ENCODE data around the gene FGL2. TPM values are rescaled to one million over a fixed set of nuclear protein-coding genes. Genes with fewer than 3 reads are reported as not detected.

Gene FGL2
- total and polyA plus RNA-seq, 2 experiments from 2014 or later, result not detected

DNA sequence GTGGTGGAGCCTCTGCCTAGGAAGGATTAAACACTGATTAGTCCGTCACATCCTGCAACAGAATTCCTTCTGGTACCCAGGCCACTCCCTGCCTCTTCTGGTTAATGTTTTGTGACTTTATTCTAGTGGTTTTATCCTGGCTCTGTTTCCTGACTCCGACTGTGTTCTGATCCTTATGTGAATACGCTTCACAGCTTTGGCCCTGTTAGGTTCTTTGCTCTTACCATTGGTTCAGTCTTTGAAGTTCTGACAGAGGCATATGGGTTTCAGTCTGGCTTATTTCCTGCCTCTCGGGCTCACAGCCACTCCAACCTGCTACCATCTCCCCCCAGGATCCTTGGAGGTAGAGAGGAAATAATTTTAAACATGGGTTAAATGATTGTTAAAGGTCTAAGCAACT, 23.2 kb upstream of the FGL2 start (continued):
- TF ChIP-seq, protein P1, sequence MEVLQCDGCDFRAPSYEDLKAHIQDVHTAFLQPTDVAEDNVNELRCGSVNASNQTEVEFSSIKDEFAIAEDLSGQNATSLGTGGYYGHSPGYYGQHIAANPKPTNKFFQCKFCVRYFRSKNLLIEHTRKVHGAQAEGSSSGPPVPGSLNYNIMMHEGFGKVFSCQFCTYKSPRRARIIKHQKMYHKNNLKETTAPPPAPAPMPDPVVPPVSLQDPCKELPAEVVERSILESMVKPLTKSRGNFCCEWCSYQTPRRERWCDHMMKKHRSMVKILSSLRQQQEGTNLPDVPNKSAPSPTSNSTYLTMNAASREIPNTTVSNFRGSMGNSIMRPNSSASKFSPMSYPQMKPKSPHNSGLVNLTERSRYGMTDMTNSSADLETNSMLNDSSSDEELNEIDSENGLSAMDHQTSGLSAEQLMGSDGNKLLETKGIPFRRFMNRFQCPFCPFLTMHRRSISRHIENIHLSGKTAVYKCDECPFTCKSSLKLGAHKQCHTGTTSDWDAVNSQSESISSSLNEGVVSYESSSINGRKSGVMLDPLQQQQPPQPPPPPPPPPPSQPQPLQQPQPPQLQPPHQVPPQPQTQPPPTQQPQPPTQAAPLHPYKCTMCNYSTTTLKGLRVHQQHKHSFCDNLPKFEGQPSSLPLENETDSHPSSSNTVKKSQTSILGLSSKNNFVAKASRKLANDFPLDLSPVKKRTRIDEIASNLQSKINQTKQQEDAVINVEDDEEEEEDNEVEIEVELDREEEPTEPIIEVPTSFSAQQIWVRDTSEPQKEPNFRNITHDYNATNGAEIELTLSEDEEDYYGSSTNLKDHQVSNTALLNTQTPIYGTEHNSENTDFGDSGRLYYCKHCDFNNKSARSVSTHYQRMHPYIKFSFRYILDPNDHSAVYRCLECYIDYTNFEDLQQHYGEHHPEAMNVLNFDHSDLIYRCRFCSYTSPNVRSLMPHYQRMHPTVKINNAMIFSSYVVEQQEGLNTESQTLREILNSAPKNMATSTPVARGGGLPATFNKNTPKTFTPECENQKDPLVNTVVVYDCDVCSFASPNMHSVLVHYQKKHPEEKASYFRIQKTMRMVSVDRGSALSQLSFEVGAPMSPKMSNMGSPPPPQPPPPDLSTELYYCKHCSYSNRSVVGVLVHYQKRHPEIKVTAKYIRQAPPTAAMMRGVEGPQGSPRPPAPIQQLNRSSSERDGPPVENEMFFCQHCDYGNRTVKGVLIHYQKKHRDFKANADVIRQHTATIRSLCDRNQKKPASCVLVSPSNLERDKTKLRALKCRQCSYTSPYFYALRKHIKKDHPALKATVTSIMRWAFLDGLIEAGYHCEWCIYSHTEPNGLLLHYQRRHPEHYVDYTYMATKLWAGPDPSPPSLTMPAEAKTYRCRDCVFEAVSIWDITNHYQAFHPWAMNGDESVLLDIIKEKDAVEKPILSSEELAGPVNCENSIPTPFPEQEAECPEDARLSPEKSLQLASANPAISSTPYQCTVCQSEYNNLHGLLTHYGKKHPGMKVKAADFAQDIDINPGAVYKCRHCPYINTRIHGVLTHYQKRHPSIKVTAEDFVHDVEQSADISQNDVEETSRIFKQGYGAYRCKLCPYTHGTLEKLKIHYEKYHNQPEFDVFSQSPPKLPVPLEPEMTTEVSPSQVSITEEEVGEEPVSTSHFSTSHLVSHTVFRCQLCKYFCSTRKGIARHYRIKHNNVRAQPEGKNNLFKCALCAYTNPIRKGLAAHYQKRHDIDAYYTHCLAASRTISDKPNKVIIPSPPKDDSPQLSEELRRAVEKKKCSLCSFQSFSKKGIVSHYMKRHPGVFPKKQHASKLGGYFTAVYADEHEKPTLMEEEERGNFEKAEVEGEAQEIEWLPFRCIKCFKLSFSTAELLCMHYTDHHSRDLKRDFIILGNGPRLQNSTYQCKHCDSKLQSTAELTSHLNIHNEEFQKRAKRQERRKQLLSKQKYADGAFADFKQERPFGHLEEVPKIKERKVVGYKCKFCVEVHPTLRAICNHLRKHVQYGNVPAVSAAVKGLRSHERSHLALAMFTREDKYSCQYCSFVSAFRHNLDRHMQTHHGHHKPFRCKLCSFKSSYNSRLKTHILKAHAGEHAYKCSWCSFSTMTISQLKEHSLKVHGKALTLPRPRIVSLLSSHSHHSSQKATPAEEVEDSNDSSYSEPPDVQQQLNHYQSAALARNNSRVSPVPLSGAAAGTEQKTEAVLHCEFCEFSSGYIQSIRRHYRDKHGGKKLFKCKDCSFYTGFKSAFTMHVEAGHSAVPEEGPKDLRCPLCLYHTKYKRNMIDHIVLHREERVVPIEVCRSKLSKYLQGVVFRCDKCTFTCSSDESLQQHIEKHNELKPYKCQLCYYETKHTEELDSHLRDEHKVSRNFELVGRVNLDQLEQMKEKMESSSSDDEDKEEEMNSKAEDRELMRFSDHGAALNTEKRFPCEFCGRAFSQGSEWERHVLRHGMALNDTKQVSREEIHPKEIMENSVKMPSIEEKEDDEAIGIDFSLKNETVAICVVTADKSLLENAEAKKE (CRISPR knock-in tag; IDR thresholded peaks at IDR 0.05), result no peak
- TF ChIP-seq, protein P2, sequence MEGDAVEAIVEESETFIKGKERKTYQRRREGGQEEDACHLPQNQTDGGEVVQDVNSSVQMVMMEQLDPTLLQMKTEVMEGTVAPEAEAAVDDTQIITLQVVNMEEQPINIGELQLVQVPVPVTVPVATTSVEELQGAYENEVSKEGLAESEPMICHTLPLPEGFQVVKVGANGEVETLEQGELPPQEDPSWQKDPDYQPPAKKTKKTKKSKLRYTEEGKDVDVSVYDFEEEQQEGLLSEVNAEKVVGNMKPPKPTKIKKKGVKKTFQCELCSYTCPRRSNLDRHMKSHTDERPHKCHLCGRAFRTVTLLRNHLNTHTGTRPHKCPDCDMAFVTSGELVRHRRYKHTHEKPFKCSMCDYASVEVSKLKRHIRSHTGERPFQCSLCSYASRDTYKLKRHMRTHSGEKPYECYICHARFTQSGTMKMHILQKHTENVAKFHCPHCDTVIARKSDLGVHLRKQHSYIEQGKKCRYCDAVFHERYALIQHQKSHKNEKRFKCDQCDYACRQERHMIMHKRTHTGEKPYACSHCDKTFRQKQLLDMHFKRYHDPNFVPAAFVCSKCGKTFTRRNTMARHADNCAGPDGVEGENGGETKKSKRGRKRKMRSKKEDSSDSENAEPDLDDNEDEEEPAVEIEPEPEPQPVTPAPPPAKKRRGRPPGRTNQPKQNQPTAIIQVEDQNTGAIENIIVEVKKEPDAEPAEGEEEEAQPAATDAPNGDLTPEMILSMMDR (conservative IDR thresholded peaks at IDR 0.05; ENCODE audit: low read depth in 2 of 2), result no peak

DNA sequence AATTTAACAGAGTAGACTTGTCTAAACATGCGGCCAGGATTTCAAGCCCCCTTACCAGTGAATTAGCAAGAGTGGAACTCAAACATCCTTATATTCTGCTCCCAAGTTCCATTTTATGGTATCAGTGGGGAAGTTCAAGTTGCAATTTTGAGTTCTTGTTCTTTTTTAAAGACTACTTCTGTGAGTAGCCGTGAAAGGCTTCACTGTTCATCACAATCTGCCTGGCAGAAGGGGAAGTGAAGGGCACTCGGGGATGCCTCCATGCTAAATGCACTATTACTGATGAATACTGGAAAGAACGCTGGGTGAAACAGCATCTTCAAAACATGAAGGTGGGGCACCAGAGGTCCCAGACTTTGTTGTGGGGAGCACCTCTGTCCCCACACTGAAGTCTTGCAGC, 22.4 kb upstream of the FGL2 start:
- peaks cover 3% of the 10 kb centered on the region for H3K27me3 Mint-ChIP-seq (ENCODE audit: insufficient read depth, low read depth, poor library complexity)
- Histone ChIP-seq H3K4me1 (ENCODE audit: insufficient read depth) (0 out of 2 replicates have a peak, but pooled peaks cover 3% of the 10 kb centered on the region), H3F3A (replicated peaks; ENCODE audit: low read depth) (no peaks in the 10 kb centered on the region), H4K20me1 (replicated peaks; ENCODE audit: insufficient read depth) (no peaks in the 10 kb centered on the region), H3K9me2 (ENCODE audit: insufficient read depth) (peaks cover 5% of the 10 kb centered on the region), H3K27me3 (ENCODE audit: insufficient read depth) (no peaks in the 10 kb centered on the region), H2AFZ (no peak overlapping the region), H3K36me3 (ENCODE audit: insufficient read depth) (no peaks in the 10 kb centered on the region; the same call in 1 of the 2 replicates), H3K4me3 (no peak overlapping the region), H3K79me2 (replicated peaks; ENCODE audit: insufficient read depth) (no peaks in the 10 kb centered on the region), H3K4me2 (no peak overlapping the region), H3K27ac (ENCODE audit: low read depth) (no peak overlapping the region)
- H3K27ac Mint-ChIP-seq, result no peak overlapping the region
- H3K36me3 Mint-ChIP-seq (ENCODE audit: low read depth), result peaks cover 15% of the 10 kb centered on the region
- no peak overlapping the region for H3K4me3 Mint-ChIP-seq
- ATAC-seq (no peak), DNase-seq (ENCODE audit: low spot score) (no peak)
- H3K9me3 Mint-ChIP-seq, result peaks cover 17% of the 10 kb centered on the region
- H3K4me1 Mint-ChIP-seq, result no peaks in the 10 kb centered on the region; the same call in 2 of the 3 replicates
- no peak for TF ChIP-seq NANOG (IDR thresholded peaks at IDR 0.05; ENCODE audit: borderline replicate concordance)
- TF ChIP-seq, protein P3, sequence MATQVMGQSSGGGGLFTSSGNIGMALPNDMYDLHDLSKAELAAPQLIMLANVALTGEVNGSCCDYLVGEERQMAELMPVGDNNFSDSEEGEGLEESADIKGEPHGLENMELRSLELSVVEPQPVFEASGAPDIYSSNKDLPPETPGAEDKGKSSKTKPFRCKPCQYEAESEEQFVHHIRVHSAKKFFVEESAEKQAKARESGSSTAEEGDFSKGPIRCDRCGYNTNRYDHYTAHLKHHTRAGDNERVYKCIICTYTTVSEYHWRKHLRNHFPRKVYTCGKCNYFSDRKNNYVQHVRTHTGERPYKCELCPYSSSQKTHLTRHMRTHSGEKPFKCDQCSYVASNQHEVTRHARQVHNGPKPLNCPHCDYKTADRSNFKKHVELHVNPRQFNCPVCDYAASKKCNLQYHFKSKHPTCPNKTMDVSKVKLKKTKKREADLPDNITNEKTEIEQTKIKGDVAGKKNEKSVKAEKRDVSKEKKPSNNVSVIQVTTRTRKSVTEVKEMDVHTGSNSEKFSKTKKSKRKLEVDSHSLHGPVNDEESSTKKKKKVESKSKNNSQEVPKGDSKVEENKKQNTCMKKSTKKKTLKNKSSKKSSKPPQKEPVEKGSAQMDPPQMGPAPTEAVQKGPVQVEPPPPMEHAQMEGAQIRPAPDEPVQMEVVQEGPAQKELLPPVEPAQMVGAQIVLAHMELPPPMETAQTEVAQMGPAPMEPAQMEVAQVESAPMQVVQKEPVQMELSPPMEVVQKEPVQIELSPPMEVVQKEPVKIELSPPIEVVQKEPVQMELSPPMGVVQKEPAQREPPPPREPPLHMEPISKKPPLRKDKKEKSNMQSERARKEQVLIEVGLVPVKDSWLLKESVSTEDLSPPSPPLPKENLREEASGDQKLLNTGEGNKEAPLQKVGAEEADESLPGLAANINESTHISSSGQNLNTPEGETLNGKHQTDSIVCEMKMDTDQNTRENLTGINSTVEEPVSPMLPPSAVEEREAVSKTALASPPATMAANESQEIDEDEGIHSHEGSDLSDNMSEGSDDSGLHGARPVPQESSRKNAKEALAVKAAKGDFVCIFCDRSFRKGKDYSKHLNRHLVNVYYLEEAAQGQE (IDR thresholded peaks at IDR 0.05; ENCODE audit: unreplicated experiment), result no peak
- TF ChIP-seq, protein P2 (conservative IDR thresholded peaks at IDR 0.05; ENCODE audit: low read depth in 2 of 2), result no peak
- no peak for TF ChIP-seq POLR2AphosphoS5 (IDR thresholded peaks at IDR 0.05; ENCODE audit: low read depth)
- no peak for TF ChIP-seq ZNF114 (CRISPR knock-in tag; IDR thresholded peaks at IDR 0.05)
- TF ChIP-seq, protein P4, sequence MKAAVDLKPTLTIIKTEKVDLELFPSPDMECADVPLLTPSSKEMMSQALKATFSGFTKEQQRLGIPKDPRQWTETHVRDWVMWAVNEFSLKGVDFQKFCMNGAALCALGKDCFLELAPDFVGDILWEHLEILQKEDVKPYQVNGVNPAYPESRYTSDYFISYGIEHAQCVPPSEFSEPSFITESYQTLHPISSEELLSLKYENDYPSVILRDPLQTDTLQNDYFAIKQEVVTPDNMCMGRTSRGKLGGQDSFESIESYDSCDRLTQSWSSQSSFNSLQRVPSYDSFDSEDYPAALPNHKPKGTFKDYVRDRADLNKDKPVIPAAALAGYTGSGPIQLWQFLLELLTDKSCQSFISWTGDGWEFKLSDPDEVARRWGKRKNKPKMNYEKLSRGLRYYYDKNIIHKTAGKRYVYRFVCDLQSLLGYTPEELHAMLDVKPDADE (IDR thresholded peaks at IDR 0.05), result no peak
- TF ChIP-seq STAT1 (IDR thresholded peaks at IDR 0.05; ENCODE audit: unreplicated experiment), result no peak
- no peak for TF ChIP-seq CREB1 (CRISPR knock-in tag; IDR thresholded peaks at IDR 0.05; ENCODE audit: low read depth)
- no peak for TF ChIP-seq EZH2 (IDR thresholded peaks at IDR 0.05; ENCODE audit: low read depth, unreplicated experiment)

Measured in GM23338 (cell line).